Activated CD4-positive, alpha-beta T cell treated with anti-CD3 and anti-CD28 coated beads for 36 hours (primary cell): ENCODE measurements around the gene NUP160. TPM values are rescaled to one million over a fixed set of nuclear protein-coding genes. Genes with fewer than 3 reads are reported as not detected.
"Not testable (repeated sequence)": the region's sequence is repeated elsewhere in the genome, so short reads cannot be mapped to it uniquely, and the experiment has no call there.

Experiments used
- ATAC-seq: fragments of 200-7000 bp; cut with Tn5 transposase; one replicate; pipeline ENCODE4 v1.10.0; 2021; ENCODE audit warnings: mild to moderate bottlenecking, moderate library complexity
- CTCF ChIA-PET: fragments of 350-600 bp; sonication (Branson Sonifier 250); formaldehyde crosslinking; loops from one replicate; lab custom pipeline; 2021; ENCODE audit warnings: antibody characterized with exemption; lab: Charles Lee
- POLR2A ChIA-PET: fragments of 350-600 bp; sonication (Branson Sonifier 250); formaldehyde crosslinking; loops from one replicate; lab custom pipeline; 2021; ENCODE audit warnings: antibody characterized with exemption, inconsistent platforms; lab: Charles Lee
- DNase-seq: peaks from one replicate; pipeline ENCODE4 v3.0.0-alpha.2; 2020
- H3K27ac Mint-ChIP-seq: one replicate; pipeline ENCODE4 v1.8.0; 2021; ENCODE audit warnings: mixed read lengths
- H3K27me3 Mint-ChIP-seq: one replicate; pipeline ENCODE4 v1.8.0; 2021; ENCODE audit warnings: mixed read lengths
- H3K36me3 Mint-ChIP-seq: one replicate; pipeline ENCODE4 v1.8.0; 2021; ENCODE audit warnings: low read depth, mixed read lengths
- H3K4me1 Mint-ChIP-seq: one replicate; pipeline ENCODE4 v1.8.0; 2021; ENCODE audit warnings: mixed read lengths
- H3K4me3 Mint-ChIP-seq: one replicate; pipeline ENCODE4 v1.8.0; 2021; ENCODE audit warnings: mild to moderate bottlenecking, moderate library complexity, mixed read lengths
- H3K9me3 Mint-ChIP-seq: one replicate; pipeline ENCODE4 v1.8.0; 2021; ENCODE audit warnings: low read depth, mixed read lengths
- intact Hi-C, 2 experiments: fragments of 100-400 bp; cut with DNase I in 1 of 2; cut with micrococcal nuclease in 1 of 2; formaldehyde crosslinking; loops; one replicate each; pipeline versions ENCODE4 v1.14.2 to v1.15.1; 2022 to 2024; cut with DNase I, micrococcal nuclease
- total RNA-seq, 2 experiments: library from RNA; stranded (reverse); gene quantifications; one replicate each; pipeline ENCODE4 v1.2.3, GENCODE V29; 2021

NUP160 gene, protein sequence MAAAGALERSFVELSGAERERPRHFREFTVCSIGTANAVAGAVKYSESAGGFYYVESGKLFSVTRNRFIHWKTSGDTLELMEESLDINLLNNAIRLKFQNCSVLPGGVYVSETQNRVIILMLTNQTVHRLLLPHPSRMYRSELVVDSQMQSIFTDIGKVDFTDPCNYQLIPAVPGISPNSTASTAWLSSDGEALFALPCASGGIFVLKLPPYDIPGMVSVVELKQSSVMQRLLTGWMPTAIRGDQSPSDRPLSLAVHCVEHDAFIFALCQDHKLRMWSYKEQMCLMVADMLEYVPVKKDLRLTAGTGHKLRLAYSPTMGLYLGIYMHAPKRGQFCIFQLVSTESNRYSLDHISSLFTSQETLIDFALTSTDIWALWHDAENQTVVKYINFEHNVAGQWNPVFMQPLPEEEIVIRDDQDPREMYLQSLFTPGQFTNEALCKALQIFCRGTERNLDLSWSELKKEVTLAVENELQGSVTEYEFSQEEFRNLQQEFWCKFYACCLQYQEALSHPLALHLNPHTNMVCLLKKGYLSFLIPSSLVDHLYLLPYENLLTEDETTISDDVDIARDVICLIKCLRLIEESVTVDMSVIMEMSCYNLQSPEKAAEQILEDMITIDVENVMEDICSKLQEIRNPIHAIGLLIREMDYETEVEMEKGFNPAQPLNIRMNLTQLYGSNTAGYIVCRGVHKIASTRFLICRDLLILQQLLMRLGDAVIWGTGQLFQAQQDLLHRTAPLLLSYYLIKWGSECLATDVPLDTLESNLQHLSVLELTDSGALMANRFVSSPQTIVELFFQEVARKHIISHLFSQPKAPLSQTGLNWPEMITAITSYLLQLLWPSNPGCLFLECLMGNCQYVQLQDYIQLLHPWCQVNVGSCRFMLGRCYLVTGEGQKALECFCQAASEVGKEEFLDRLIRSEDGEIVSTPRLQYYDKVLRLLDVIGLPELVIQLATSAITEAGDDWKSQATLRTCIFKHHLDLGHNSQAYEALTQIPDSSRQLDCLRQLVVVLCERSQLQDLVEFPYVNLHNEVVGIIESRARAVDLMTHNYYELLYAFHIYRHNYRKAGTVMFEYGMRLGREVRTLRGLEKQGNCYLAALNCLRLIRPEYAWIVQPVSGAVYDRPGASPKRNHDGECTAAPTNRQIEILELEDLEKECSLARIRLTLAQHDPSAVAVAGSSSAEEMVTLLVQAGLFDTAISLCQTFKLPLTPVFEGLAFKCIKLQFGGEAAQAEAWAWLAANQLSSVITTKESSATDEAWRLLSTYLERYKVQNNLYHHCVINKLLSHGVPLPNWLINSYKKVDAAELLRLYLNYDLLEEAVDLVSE (N-terminal part only)
- 10 to 100 TPM; 67.1 to 84.5 TPM for total RNA-seq

DNA sequence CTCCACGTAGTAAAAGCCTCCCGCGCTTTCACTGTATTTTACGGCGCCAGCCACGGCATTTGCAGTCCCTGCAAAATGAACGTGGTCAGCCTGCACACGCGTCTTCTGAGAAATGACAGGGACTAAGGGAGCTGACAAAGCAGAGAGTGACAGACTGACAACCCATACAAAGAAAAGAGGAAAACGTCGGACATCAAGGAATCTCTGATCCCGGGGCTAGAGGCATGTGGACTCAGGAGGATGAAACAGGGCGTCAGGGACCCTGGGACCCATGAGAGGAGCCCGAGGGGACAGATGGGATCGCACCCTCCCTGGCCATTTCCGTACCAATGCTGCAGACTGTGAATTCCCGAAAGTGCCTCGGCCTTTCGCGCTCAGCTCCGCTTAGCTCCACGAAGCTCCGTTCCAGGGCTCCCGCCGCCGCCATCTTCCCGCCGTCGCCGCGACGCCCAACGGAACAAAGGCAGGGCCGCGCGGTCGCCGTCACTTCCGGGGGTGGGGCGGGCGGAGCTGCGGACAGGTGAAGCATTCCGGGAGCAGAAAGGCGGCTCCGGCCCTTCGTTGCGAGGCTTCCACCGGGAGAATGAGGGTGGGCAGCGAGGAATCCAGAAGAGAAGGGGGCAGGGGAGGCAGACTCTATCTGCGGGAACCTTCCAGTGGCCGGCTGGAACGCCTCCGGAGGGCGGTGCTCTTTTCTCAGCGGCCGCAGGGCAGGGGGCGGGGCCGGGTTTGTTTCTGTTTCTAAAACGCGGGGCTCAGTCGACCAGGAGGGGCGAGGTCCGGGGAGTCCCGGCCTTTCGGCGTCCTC lies at the start of gene NUP160:
NUP160 (minus strand) TSS at position 459 of the 808 bp plus-strand sequence; CDS start at position 427, 32 bp downstream.
- peaks cover 24% of the 10 kb centered on the region for H3K36me3 Mint-ChIP-seq

DNA sequence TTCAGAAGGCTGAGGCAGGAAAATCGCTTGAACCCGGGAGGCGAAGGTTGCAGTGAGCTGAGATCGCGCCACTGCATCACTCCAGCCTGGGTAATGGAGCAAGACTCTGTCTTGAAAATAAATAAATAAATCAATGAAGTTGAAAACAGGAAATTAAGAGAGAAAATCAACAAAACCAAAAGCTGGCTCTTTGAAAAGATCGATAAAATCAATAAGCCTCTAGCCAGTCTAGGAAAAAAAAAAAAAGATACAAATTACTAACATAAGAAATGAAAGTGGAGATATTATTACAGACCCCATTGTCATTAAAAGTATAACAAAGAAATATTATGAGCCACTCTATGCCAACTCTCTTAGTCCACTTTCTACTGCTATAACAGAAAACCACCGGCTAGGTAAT lies 48.0 kb upstream of the NUP160 start:
- intact Hi-C loops = no loop called here
- no peak for DNase-seq
- Mint-ChIP-seq H3K4me1 (peaks cover 6% of the 10 kb centered on the region), H3K27ac (no peak overlapping the region), H3K4me3 (no peak overlapping the region), H3K27me3 (no peaks in the 10 kb centered on the region), H3K36me3 (no peaks in the 10 kb centered on the region), H3K9me3 (no peaks in the 10 kb centered on the region)
- CTCF ChIA-PET = interaction anchor here (0.6 kb wide), 1 partner anchor 357 kb away, joined by 4 read pairs; no protein-coding TSS in a partner anchor
- POLR2A ChIA-PET = no interaction called here
- ATAC-seq = no peak

More for the DNA sequence above, at the start of gene NUP160:
- CTCF ChIA-PET = interaction anchor here (0.5 to 1.6 kb wide), 5 partner anchors 50 to 262 kb away, joined by 3 to 7 read pairs (median 3); no protein-coding TSS in a partner anchor
- H3K9me3 Mint-ChIP-seq = no peaks in the 10 kb centered on the region
- peaks cover 44% of the 10 kb centered on the region for H3K4me1 Mint-ChIP-seq
- peak within 1 kb of the TSS; percentile 90 for H3K4me3 Mint-ChIP-seq
- DNase-seq = peak; percentile 94
- H3K27ac Mint-ChIP-seq = peak within 1 kb of the TSS; percentile 99
- peak; percentile 88 for ATAC-seq
- intact Hi-C loops = loop anchor here (1.0 to 5.0 kb wide), 16 partner anchors 51 to 1231 kb away; partner anchors contain the start of genes FNBP4 (in 2 of the 2), MTCH2 (in 2 of the 2), ARFGAP2 (in 1 of the 2) and ARHGAP1 (in 1 of the 2)
- H3K27me3 Mint-ChIP-seq = no peaks in the 10 kb centered on the region
- POLR2A ChIA-PET = interaction anchor here (0.5 to 1.3 kb wide), 6 partner anchors 9 to 296 kb away, joined by 3 to 6 read pairs (median 3); partner anchors contain the start of genes AGBL2 and FNBP4

DNA sequence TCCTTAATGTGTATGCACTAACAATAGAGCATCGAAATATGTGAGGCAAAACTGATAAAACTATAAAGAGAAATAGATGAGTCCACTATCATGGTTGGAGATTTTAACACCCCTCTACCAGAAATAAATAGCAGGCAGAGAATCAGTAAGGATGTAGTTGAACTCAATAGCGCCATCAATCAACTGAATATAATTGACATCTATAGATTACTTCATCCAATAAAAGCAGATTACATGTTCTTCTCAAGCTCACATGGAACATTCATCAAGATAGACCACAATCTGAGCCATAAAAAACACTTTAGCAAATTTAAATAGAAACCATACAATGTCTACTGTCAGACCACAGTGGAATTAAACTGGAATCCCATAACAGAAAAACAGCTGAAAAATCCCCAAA lies 46.9 kb upstream of the NUP160 start:
- ChIA-PET CTCF (interaction anchor here (0.6 kb wide), 2 partner anchors 212 to 450 kb away, joined by 3 read pairs; no protein-coding TSS in a partner anchor), POLR2A (no interaction called here)
- Mint-ChIP-seq H3K27me3 (no peaks in the 10 kb centered on the region), H3K9me3 (no peaks in the 10 kb centered on the region), H3K4me3 (no peak overlapping the region), H3K36me3 (no peaks in the 10 kb centered on the region), H3K4me1 (peaks cover 10% of the 10 kb centered on the region), H3K27ac (no peak overlapping the region)
- DNase-seq (no peak), ATAC-seq (no peak)
- intact Hi-C loops = no loop called here

DNA sequence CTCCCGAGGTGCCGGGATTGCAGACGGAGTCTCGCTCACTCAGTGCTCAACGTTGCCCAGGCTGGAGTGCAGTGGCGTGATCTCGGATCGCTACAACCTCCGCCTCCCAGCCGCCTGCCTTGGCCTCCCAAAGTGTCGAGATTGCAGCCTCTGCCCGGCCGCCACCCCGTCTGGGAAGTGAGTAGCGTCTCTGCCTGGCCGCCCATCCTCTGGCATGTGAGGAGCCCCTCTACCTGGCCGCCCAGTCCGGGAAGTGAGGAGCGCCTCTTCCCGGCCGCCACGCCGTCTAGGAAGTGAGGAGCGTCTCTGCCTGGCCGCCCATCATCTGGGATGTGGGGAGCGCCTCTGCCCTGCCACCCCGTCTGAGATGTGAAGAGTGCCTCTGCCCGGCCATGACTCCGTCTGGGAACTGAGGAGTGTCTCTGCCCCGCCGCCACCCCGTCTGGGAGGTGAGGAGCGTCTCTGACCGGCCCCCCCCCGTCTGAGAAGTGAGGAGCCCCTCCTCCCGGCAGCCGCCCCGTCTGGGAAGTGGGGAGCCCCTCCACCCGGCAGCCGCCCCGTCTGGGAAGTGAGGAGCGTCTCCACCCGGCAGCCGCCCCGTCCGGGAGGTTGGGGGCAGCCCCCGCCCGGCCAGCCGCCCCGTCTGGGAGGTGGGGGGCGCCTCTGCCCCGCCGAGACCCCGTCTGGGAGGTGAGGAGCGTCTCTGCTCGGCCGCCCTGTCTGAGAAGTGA lies 44.6 kb upstream of the NUP160 start:
- H3K4me3 Mint-ChIP-seq, H3K36me3 Mint-ChIP-seq, intact Hi-C loops, DNase-seq, ATAC-seq, POLR2A ChIA-PET, H3K27ac Mint-ChIP-seq, H3K9me3 Mint-ChIP-seq, H3K27me3 Mint-ChIP-seq, CTCF ChIA-PET: not testable (repeated sequence)
- H3K4me1 Mint-ChIP-seq = peaks cover 21% of the 10 kb centered on the region

DNA sequence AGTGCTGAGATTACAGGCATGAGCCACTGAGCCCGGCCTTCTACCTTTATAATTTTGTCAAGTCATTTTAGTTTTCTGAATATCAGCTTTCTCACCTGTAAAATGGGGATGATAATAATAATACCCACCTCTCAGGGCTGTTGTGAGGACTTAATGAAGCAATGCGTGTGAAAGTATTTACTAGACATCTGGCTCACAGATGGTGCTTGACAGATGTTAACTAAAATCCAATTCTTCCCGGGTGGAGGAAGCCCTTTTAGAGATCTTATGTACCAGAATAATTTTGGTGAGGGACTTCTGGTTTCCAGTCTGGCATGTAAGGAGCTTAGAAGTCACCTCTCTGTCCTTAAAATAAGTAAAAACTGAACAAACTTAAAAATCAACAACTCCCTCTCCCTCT lies 43.7 kb upstream of the NUP160 start:
- Mint-ChIP-seq H3K27me3 (no peaks in the 10 kb centered on the region), H3K36me3 (no peaks in the 10 kb centered on the region), H3K27ac (no peak overlapping the region), H3K4me3 (no peak overlapping the region), H3K9me3 (no peaks in the 10 kb centered on the region), H3K4me1 (peaks cover 27% of the 10 kb centered on the region)
- ATAC-seq (no peak), DNase-seq (no peak)
- ChIA-PET POLR2A (no interaction called here), CTCF (interaction anchor here (0.7 kb wide), 1 partner anchor 23 kb away, joined by 5 read pairs; no protein-coding TSS in a partner anchor)
- intact Hi-C loops = no loop called here

DNA sequence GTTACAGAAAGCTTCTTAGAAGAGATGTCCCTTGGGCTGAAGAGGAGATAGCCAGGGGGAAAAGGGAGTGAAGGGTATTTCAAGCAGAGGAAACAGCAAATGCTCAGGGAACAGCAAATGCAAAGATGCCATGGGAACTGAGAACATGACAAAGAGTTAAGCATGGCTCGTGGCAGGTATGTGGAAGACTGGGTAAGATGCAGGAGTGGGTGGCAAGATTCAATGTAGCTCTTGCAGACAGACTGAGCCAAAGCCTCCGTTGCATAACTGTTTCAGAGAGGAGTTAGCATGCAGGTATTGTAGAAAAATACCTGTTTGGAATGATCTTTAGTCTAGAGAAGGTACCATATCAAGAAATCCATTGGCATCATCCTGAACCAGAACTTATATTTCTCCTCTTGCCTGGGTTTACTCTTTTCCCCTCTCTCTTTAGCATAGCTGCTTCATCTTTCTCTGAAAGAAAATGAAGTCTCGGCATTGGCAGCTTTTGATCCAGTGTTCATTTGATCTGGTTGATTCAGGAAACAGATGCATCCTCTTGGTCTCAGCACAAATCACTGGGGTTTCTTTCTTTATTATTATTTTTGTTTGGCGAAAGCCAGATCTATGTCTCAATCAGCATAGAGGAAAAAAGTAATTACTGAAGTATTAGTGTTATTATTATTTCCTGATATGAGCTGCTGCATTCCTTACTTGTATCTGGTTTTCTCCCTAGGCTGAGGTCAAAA lies 41.7 kb upstream of the NUP160 start:
- CTCF ChIA-PET = interaction anchor here (0.6 to 1.2 kb wide), 2 partner anchors 40 to 52 kb away, joined by 3 to 5 read pairs; no protein-coding TSS in a partner anchor
- Mint-ChIP-seq H3K36me3 (no peaks in the 10 kb centered on the region), H3K4me3 (no peak overlapping the region), H3K9me3 (no peaks in the 10 kb centered on the region), H3K4me1 (peaks cover 41% of the 10 kb centered on the region), H3K27ac (no peak overlapping the region), H3K27me3 (no peaks in the 10 kb centered on the region)
- ATAC-seq (peak; percentile 46), DNase-seq (no peak)
- POLR2A ChIA-PET = interaction anchor here (0.6 kb wide), 1 partner anchor 18 kb away, joined by 3 read pairs; no protein-coding TSS in a partner anchor
- intact Hi-C loops = loop anchor here in 1 of 2 experiments (10.0 kb wide), 1 partner anchor 65 kb away; no protein-coding TSS in a partner anchor

DNA sequence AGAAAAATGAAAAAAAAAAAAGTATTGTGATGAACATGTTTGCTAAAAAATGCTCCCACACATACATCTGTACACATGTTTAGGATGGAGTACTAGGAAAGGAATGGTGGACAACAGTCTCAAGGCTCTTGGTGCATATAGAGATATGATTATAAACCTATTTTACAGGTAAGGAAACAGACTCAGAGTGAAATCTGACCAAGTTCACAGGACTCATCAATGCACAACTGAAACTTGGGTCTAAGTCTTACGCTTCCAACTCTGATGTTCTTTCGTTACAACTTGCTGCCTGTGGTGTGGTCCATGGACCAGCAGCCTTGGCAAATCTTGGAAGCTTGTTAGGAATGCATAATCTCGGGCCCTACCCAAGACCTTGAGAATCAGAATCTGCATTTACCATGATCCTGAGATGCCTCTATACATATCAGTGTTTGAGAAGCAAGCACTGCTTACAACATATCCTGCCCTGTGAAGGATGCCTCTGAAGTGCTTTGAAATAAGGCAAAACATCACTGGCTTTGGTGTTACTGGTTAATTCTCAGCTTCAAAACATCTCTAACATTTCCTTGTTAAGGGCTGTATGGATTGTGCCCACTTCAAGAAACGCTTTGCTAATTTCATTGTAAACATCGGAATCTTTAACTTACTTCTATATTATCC lies 39.9 kb upstream of the NUP160 start:
- Mint-ChIP-seq H3K4me1 (peaks cover 45% of the 10 kb centered on the region), H3K27ac (no peak overlapping the region), H3K4me3 (no peak overlapping the region), H3K27me3 (no peaks in the 10 kb centered on the region), H3K9me3 (no peaks in the 10 kb centered on the region), H3K36me3 (no peaks in the 10 kb centered on the region)
- POLR2A ChIA-PET = no interaction called here
- CTCF ChIA-PET = interaction anchor here (0.6 to 0.8 kb wide), 3 partner anchors 29 to 433 kb away, joined by 3 read pairs; no protein-coding TSS in a partner anchor
- intact Hi-C loops = loop anchor here in 1 of 2 experiments (10.0 kb wide), 1 partner anchor 63 kb away; no protein-coding TSS in a partner anchor
- DNase-seq = no peak
- peak; percentile 73 for ATAC-seq

DNA sequence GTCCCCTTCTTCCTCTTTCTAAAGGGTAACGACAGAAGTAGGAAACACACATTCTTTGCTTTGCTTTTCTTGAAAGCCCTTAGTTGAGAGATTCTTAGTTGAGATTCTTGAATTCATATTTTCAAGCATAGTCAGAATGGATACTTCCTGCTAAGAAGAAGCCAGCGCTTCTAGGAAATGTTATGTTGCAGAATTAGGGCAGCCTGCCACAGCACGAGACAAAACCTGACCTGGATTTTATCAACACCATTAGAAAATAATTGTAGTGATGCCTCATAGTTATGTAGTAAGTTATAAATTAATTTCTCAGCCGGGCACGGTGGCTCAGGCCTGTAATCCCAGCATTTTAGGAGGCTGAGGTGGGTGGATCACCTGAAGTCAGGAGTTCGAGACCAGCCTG lies 37.9 kb upstream of the NUP160 start:
- no peaks in the 10 kb centered on the region for H3K36me3 Mint-ChIP-seq
- POLR2A ChIA-PET = no interaction called here
- no peak overlapping the region for H3K4me3 Mint-ChIP-seq
- peak overlapping the region; percentile 78 for H3K27ac Mint-ChIP-seq
- intact Hi-C loops = loop anchor here in 1 of 2 experiments (10.0 kb wide), 1 partner anchor 61 kb away; no protein-coding TSS in a partner anchor
- no peaks in the 10 kb centered on the region for H3K27me3 Mint-ChIP-seq
- peak; percentile 26 for DNase-seq
- peak; percentile 42 for ATAC-seq
- peaks cover 45% of the 10 kb centered on the region for H3K4me1 Mint-ChIP-seq
- H3K9me3 Mint-ChIP-seq = no peaks in the 10 kb centered on the region
- CTCF ChIA-PET = interaction anchor here (0.7 kb wide), 1 partner anchor 92 kb away, joined by 5 read pairs; no protein-coding TSS in a partner anchor
